HG03159 (cell line): ENCODE data around the gene USP15.
"Not testable (repeated sequence)": the region's sequence is repeated elsewhere in the genome, so short reads cannot be mapped to it uniquely, and the experiment has no call there.

Experiments
- ATAC-seq: cut with Tn5 transposase; IDR thresholded peaks from one replicate; pipeline ENCODE4 v1.9.1; 2021; ENCODE audit warnings: mild to moderate bottlenecking, moderate library complexity; ENCODE audit not compliant: unreplicated experiment

Gene USP15

GRCh38 chr12:62435303-62436163, 175.3 kb downstream of the USP15 start:
- peak; percentile 74 for ATAC-seq

- ATAC-seq = no peak
Measured at GRCh38 chr12:62436164-62436503, 175.9 kb downstream of the USP15 start.

GRCh38 chr12:62438098-62438692, 178.0 kb downstream of the USP15 start:
- ATAC-seq = no peak

GRCh38 chr12:62446754-62447452, 186.7 kb downstream of the USP15 start:
- no peak for ATAC-seq

GRCh38 chr12:62448436-62448835, 188.2 kb downstream of the USP15 start:
- ATAC-seq = no peak

- not testable (repeated sequence) for ATAC-seq
Measured at GRCh38 chr12:62455429-62455828, 195.2 kb downstream of the USP15 start.

- no peak for ATAC-seq
Measured at GRCh38 chr12:62458626-62459025, 198.4 kb downstream of the USP15 start.

GRCh38 chr12:62459976-62460375, 199.8 kb downstream of the USP15 start:
- ATAC-seq = no peak

- ATAC-seq = not testable (repeated sequence)
Measured at GRCh38 chr12:62461171-62461837, 201.1 kb downstream of the USP15 start.

- not testable (repeated sequence) for ATAC-seq
Measured at GRCh38 chr12:62463252-62463651, 203.0 kb downstream of the USP15 start.
